ENCODE measurements around the gene MGAT5. TPM values are rescaled to one million over a fixed set of nuclear protein-coding genes. Genes with fewer than 3 reads are reported as not detected.
"Not testable (repeated sequence)": the region's sequence is repeated elsewhere in the genome, so short reads cannot be mapped to it uniquely, and the experiment has no call there.

MGAT5 gene
- polyA plus RNA-seq, 3 donors from 2014 or later = 2.2 to 7.3 (median 4.0) TPM

DNA sequence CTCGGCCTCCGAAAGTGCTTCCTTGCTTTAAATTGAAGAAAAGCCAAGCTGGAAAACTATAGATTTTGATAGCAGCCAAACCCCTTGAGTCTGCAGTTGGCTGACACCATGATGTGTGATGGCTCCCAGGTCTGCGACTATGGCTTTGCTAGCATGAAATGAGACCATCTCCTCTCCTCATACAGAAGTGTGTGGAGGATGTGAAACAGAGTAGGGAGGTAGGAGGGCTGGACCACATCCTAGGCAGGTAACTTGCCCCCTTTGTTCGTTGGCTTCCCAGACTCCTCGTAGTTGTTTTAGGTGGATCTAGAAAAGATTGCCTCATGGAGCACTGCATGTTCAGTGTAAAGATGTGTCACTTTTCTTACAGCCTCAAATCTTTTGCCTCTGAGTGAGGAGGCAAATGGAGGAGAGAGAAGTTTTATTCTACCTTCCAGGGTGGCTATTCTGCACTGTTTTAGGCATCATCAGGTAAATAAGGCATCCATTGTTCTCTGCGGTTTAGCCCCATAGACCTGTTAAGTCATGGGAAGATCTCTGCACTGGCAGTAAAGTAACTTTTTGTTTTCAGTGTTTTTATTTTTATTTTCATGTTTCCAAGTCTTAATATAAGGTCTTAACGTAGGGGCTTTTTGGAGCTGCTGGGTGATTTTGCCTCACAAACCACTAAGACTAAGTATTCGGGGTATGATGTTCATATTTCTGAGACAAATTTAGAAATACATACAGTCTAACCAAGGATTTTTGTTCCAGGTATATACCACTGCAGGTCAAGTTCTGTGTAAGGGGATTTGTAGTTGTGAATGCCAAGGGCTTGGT, 40.1 kb downstream of the MGAT5 start:
- Mint-ChIP-seq H3K27ac (no peak overlapping the region), H3K4me1 (peaks cover 0 to 10% of the 10 kb centered on the region in 2 donors), H3K27me3 (ENCODE audit: low read depth in 3 of 3) (peaks cover 0 to 7% (median 5%) of the 10 kb centered on the region in 3 donors), H3K36me3 (peaks cover 4 to 16% (median 9%) of the 10 kb centered on the region in 3 donors), H3K9me3 (no peaks in the 10 kb centered on the region), H3K4me3 (no peak overlapping the region)
- no peak for DNase-seq

- not testable (repeated sequence) for H3K4me1 Mint-ChIP-seq; H3K4me3 Mint-ChIP-seq; DNase-seq; H3K27ac Mint-ChIP-seq; H3K9me3 Mint-ChIP-seq; H3K27me3 Mint-ChIP-seq (ENCODE audit: low read depth in 3 of 3)
- peaks cover 7 to 20% (median 11%) of the 10 kb centered on the region in 3 donors for H3K36me3 Mint-ChIP-seq
Observed at GRCh38 chr2:134294598-134294997, 40.7 kb downstream of the MGAT5 start.

DNA sequence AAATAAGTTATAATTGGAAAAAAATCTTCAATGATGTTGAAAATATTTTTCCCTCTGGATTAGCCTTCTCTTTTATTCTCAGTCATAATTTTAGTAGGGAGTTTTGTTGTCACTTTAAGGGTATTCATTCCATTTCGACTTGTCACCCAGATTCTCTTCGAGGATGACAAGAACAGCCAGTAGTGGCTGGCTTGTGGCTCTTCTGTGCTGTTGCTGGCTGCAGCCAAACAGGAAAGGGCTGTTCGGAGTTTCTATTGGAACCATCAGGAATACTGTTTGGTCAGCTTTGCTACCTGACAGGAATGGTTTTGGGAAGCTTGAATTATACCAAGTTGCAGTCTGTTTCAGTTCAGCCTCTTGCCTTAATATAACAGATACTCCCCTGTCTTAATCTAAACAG, 41.6 kb downstream of the MGAT5 start:
- H3K9me3 Mint-ChIP-seq = no peaks in the 10 kb centered on the region
- peaks cover 10 to 24% (median 14%) of the 10 kb centered on the region in 3 donors for H3K36me3 Mint-ChIP-seq
- H3K27ac Mint-ChIP-seq = no peak overlapping the region
- H3K4me1 Mint-ChIP-seq = peaks cover 0 to 10% of the 10 kb centered on the region in 2 donors
- no peak overlapping the region for H3K4me3 Mint-ChIP-seq
- no peak for DNase-seq
- peaks cover 0 to 7% (median 5%) of the 10 kb centered on the region in 3 donors for H3K27me3 Mint-ChIP-seq (ENCODE audit: low read depth in 3 of 3)

GRCh38 chr2:134296301-134296700, 42.4 kb downstream of the MGAT5 start:
- Mint-ChIP-seq H3K27ac (no peak overlapping the region), H3K4me3 (no peak overlapping the region), H3K36me3 (peaks cover 10 to 22% (median 14%) of the 10 kb centered on the region in 3 donors), H3K9me3 (no peaks in the 10 kb centered on the region), H3K4me1 (peaks cover 0 to 10% of the 10 kb centered on the region in 2 donors), H3K27me3 (ENCODE audit: low read depth in 3 of 3) (peaks cover 0 to 6% (median 4%) of the 10 kb centered on the region in 3 donors)
- DNase-seq = no peak

GRCh38 chr2:134299334-134299733, 45.5 kb downstream of the MGAT5 start:
- no peaks in the 10 kb centered on the region for H3K9me3 Mint-ChIP-seq
- peaks cover 10 to 20% (median 14%) of the 10 kb centered on the region in 3 donors for H3K36me3 Mint-ChIP-seq
- H3K27me3 Mint-ChIP-seq (ENCODE audit: low read depth in 3 of 3) = peaks cover 0 to 4% (median under 1%) of the 10 kb centered on the region in 3 donors
- H3K4me3 Mint-ChIP-seq = no peak overlapping the region
- DNase-seq = no peak
- H3K27ac Mint-ChIP-seq = no peak overlapping the region
- peaks cover 0 to 8% of the 10 kb centered on the region in 2 donors for H3K4me1 Mint-ChIP-seq

DNA sequence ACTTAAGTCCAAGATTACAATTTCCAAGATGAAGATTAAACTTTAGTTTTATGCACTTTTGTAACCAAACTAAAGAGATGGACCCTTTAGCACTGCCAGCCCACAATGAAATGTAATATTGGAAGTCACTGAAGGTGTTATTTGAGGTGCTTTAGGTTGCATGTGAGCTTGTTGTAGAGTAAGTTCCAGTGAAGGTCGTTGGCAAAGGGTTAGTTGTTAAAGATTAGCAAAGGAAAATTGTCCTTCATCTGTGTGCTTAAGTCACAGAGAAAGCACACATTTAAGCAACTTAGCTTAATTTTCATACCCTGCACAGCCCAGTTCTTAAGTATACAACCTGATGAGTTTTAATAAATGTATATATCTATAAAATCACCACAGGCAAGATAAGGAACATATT, 46.7 kb downstream of the MGAT5 start:
- DNase-seq = no peak
- H3K4me3 Mint-ChIP-seq = no peak overlapping the region
- no peak overlapping the region for H3K27ac Mint-ChIP-seq
- no peaks in the 10 kb centered on the region for H3K9me3 Mint-ChIP-seq
- H3K36me3 Mint-ChIP-seq = peaks cover 14 to 21% (median 17%) of the 10 kb centered on the region in 3 donors
- peaks cover 6 to 14% of the 10 kb centered on the region in 2 donors for H3K4me1 Mint-ChIP-seq
- peaks cover 0 to 4% (median 0%) of the 10 kb centered on the region in 3 donors for H3K27me3 Mint-ChIP-seq (ENCODE audit: low read depth in 3 of 3)

DNA sequence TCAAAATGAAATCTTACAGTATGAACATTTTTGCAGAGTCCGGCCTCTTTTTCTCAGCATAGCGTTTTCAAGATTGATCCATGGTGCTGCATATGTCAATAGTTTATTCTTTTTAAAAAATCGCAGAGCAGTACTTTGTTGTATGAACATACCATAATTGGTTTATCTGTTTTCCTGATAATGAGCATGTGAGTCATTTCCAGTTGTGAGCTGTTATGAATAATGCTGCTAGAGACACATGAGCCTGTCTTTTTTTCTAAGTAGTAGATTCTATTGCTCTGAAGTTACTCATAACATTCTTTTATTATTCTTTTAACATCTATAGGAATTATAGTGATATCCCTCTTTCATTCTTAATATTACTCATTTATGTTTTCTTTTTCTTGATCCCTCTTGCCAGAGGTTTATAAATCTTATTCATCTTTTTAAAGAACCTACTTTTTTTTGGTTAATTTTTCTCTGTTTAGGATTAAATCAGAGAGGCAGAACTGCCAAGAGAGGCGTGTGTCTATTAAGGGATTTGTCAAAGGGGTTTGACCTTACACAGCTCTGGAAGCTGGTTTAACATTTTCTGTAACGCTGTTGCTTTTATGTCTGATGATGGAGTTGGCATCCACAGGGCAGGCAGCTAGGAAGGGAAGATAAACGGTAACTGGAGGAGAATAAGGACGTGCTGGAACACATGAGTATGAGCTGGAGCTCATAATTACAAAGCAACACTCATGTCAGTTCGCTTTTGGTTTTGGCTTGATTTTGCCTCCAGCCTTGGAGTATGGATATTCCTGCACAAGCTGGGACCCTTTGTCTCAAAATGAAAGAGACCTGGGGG, 47.4 kb downstream of the MGAT5 start:
- H3K27me3 Mint-ChIP-seq (ENCODE audit: low read depth in 3 of 3) = peaks cover 0 to 2% (median 0%) of the 10 kb centered on the region in 3 donors
- peaks cover 14 to 18% (median 17%) of the 10 kb centered on the region in 3 donors for H3K36me3 Mint-ChIP-seq
- no peak overlapping the region for H3K4me3 Mint-ChIP-seq
- no peaks in the 10 kb centered on the region for H3K9me3 Mint-ChIP-seq
- DNase-seq = no peak
- peaks cover 7 to 17% of the 10 kb centered on the region in 2 donors for H3K4me1 Mint-ChIP-seq
- no peak overlapping the region for H3K27ac Mint-ChIP-seq

DNA sequence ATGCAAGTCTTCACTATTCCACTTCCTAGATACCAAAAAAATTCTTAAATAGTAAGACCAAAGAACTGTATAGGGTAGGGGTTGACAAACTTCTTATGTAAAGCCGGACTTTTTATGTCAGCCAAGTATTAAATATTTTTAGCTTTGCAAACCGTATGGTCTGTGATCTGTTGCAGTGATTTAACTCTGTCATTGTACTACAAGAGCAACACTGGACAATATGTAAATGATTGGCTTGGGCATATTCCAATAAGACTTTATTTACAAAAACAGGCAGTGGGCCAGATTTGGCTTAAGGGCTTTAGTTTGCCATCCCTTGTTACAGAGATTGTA, 48.0 kb downstream of the MGAT5 start:
- no peaks in the 10 kb centered on the region for H3K9me3 Mint-ChIP-seq
- no peak overlapping the region for H3K27ac Mint-ChIP-seq
- H3K36me3 Mint-ChIP-seq = peaks cover 10 to 15% (median 12%) of the 10 kb centered on the region in 3 donors
- DNase-seq = no peak
- H3K4me3 Mint-ChIP-seq = no peak overlapping the region
- no peaks in the 10 kb centered on the region for H3K27me3 Mint-ChIP-seq (ENCODE audit: low read depth in 3 of 3)
- peaks cover 7 to 18% of the 10 kb centered on the region in 2 donors for H3K4me1 Mint-ChIP-seq

- Mint-ChIP-seq H3K27ac (peak overlapping the region in 1 of 6 donors; percentile 62), H3K4me3 (no peak overlapping the region), H3K9me3 (no peaks in the 10 kb centered on the region), H3K4me1 (peaks cover 22 to 43% of the 10 kb centered on the region in 2 donors), H3K36me3 (peaks cover 8 to 18% (median 8%) of the 10 kb centered on the region in 3 donors), H3K27me3 (ENCODE audit: low read depth in 3 of 3) (peaks cover 0 to 2% (median 0%) of the 10 kb centered on the region in 3 donors)
- no peak for DNase-seq
Observed at GRCh38 chr2:134304394-134305108, 50.7 kb downstream of the MGAT5 start.

DNA sequence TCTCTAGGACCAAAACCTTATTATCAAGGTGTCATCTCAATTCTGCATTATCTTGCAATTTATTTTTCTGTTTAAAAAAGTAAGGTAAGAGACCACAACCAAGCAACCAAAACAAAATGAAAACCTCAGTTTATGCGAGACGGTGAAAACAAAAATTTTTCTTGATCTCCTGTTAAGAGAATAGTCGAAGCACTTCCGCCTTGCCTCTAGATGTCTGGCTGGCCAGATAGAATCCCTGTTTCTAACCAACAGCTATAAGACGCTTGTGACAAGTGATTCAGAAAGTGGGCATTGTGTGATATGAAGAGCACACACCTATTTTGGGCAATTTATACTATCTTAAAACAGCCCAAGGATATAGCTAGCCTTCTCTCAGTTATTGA, 51.2 kb downstream of the MGAT5 start:
- Mint-ChIP-seq H3K9me3 (no peaks in the 10 kb centered on the region), H3K27me3 (ENCODE audit: low read depth in 3 of 3) (peaks cover 0 to 2% (median 0%) of the 10 kb centered on the region in 3 donors), H3K4me3 (no peak overlapping the region), H3K36me3 (peaks cover 3 to 20% (median 7%) of the 10 kb centered on the region in 3 donors), H3K27ac (no peak overlapping the region), H3K4me1 (peaks cover 22 to 49% of the 10 kb centered on the region in 2 donors)
- no peak for DNase-seq

- Mint-ChIP-seq H3K4me1 (peaks cover 34 to 63% of the 10 kb centered on the region in 2 donors), H3K36me3 (peaks cover 4 to 20% (median 7%) of the 10 kb centered on the region in 3 donors), H3K4me3 (no peak overlapping the region), H3K27ac (no peak overlapping the region), H3K27me3 (ENCODE audit: low read depth in 3 of 3) (peaks cover 0 to 3% (median 0%) of the 10 kb centered on the region in 3 donors), H3K9me3 (no peaks in the 10 kb centered on the region)
- DNase-seq = no peak
Observed at GRCh38 chr2:134306521-134306920, 52.6 kb downstream of the MGAT5 start.

- Mint-ChIP-seq H3K4me3 (no peak overlapping the region), H3K4me1 (peaks cover 36 to 68% of the 10 kb centered on the region in 2 donors), H3K27me3 (ENCODE audit: low read depth in 3 of 3) (peaks cover 0 to 3% (median 0%) of the 10 kb centered on the region in 3 donors), H3K27ac (no peak overlapping the region), H3K9me3 (no peaks in the 10 kb centered on the region), H3K36me3 (peaks cover 6 to 20% (median 7%) of the 10 kb centered on the region in 3 donors)
- DNase-seq = no peak
Observed at GRCh38 chr2:134307334-134307733, 53.5 kb downstream of the MGAT5 start.

All from immature natural killer cell (primary cell).